Uterus (tissue), 2 donors: ENCODE data around the gene MICAL2.

Experiments used
- CTCF ChIP-seq, 4 experiments: fragments of 200-600 bp in 2 of 4; fragments of 450-650 bp in 2 of 4; sonication (generic) in 2 of 4; IDR thresholded peaks; one replicate each; pipeline ENCODE4 v1.5.1; 2016 to 2019; ENCODE audit warnings: antibody characterized with exemption in 4 of 4, mild to moderate bottlenecking in 2 of 4, moderate library complexity in 1 of 4
- POLR2A ChIP-seq, 2 donors: fragments of 450-650 bp; IDR thresholded peaks; one replicate each; pipeline ENCODE4 v1.6.1; 2016; ENCODE audit warnings: antibody characterized with exemption in 2 of 2, mild to moderate bottlenecking in 1 of 2, moderate library complexity in 1 of 2

- TF ChIP-seq CTCF (IDR thresholded peaks at IDR 0.05) (no peak), POLR2A (IDR thresholded peaks at IDR 0.05) (no peak)
Observed at GRCh38 chr11:12288931-12289666, 178.7 kb downstream of the MICAL2 start.
